SU-DHL-6 (cell line): ENCODE results near the gene UMAD1.

Experiments
- CTCF ChIP-seq: fragments of 200-600 bp; sonication (generic); IDR thresholded peaks from one replicate; pipeline ENCODE4 v1.5.1; 2017; ENCODE audit warnings: antibody characterized with exemption, mild to moderate bottlenecking, low read length, moderate library complexity; ENCODE audit not compliant: insufficient read depth, poor library complexity, severe bottlenecking
- EZH2phosphoT487 ChIP-seq: fragments of 200-600 bp; sonication (generic), shearing (Covaris generic); conservative IDR thresholded peaks from 2 replicates; pipeline ENCODE4 v1.6.1; 2018; ENCODE audit warnings: mild to moderate bottlenecking, antibody characterized with exemption, low read length, moderate library complexity, mixed read lengths

- TF ChIP-seq CTCF, result no peak
- no peak for TF ChIP-seq EZH2phosphoT487
Observed at GRCh38 chr7:7765422-7765821, 124.9 kb downstream of the UMAD1 start.
